HG02981 (cell line): ENCODE measurements around the gene CACNA1E.
"Not testable (repeated sequence)": the region's sequence is repeated elsewhere in the genome, so short reads cannot be mapped to it uniquely, and the experiment has no call there.

ENCODE experiments used
- ATAC-seq: cut with Tn5 transposase; IDR thresholded peaks from one replicate; pipeline ENCODE4 v1.9.1; 2021; ENCODE audit warnings: mild to moderate bottlenecking, moderate library complexity; ENCODE audit not compliant: unreplicated experiment

CACNA1E gene

GRCh38 chr1:181798191-181798926 is 315.0 kb downstream of the CACNA1E start:
- no peak for ATAC-seq

DNA sequence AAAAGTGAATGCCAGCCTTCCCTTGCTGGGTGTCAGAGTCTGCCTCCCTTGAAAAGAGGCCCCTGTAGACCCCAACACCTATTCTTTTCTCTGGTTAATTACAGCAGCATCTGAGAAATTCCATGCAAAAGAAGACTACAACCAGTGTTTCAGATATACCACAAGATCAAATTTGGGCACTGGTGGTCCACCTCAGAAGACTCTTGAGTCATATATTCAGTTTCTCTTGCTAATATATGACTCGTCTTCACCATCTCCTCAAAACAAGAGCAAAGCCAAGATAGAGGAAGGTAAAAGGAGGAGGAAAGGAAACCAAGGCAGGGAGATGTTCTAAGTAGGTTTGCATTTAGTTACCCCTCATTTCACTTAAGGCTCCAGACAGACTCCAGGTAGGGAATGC is 318.3 kb downstream of the CACNA1E start:
- ATAC-seq, result no peak

GRCh38 chr1:181802466-181802865 is 319.1 kb downstream of the CACNA1E start:
- no peak for ATAC-seq

GRCh38 chr1:181803421-181803820 is 320.1 kb downstream of the CACNA1E start:
- no peak for ATAC-seq

DNA sequence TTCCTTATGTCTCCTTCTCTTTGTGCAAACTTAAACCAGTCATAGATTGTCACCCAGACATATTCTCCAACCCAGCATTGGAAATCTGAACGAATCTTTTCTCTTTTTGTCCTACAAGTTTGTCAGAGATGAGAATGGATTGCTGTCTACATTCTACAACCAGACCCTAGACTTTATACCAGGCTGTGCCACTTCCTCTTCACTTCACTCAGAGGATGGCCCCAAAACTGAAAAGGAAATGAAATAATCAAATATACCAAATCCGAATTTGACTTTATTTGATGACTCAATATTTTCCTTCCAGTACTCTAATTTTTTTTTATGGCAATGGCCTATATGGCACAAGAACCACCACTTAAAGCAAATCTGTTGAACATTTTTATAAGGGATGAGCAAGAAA is 321.7 kb downstream of the CACNA1E start:
- no peak for ATAC-seq

DNA sequence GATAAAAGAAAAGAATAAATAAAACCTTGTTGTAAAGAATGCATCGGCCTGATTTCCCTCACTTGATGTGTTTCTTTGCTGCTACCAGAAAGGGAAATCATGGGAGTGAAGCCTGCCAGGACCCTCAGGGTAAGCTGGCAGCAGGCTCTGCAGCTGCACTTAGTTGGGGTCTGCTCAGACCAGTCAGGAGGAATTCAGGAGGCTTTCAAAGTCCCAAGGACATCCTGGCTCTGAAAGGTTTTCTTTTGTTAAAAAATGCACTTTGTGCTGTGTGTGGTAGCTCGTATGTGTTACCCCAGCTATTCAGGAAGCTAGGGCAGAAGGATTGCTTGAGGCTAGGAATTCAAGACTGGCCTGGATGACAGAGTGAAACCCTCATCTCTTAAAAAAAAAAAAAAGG is 323.4 kb downstream of the CACNA1E start:
- no peak for ATAC-seq

- no peak for ATAC-seq
Observed at GRCh38 chr1:181807251-181807650, 323.9 kb downstream of the CACNA1E start.

DNA sequence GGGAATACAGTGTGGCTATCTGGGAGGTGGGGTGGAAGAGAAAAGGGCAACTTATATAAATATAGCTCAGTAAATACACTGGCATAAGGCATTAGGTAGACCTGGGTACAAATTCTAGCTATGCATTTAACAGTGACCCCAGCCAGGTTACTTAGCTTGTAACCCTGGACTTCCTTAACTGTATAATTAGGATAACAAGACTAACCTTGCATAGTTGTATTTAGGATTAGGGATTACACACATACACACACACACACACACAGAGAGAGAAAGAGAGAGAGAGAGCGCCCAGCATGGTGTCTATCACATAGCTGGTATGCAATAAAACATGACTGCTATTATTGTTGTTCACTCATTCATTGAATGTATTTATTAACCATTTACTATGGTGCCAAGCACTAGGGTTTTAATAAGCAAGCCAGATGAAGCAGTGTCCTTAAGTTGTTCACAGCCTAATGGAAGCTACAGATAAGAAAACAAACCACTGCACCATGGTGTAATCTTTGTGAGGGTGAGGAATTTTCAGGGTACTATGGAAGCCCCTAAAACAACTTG is 326.8 kb downstream of the CACNA1E start:
- no peak for ATAC-seq

DNA sequence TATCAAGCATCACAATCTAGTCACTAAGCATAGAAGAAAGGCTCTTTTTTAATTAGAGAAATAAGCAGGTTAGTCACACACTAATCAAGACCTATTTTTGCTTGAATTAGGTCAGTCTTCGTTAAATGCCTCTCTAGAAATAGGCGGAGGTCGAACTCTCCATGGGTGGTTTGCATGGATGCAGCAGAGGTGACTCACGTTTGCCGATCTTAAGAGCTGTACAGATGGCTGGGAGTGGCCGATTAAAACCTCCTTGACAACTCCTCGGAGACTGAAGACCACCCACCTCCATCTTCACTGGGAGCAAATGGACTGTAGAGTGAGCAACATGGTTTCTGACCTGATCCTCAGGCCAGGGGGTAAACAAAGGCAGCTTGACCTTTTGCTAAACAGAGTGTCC is 328.9 kb downstream of the CACNA1E start:
- ATAC-seq, result no peak

- ATAC-seq, result no peak
Observed at GRCh38 chr1:181813266-181813665, 329.9 kb downstream of the CACNA1E start.

GRCh38 chr1:181816608-181817007 is 333.3 kb downstream of the CACNA1E start:
- no peak for ATAC-seq

GRCh38 chr1:181817091-181817490 is 333.8 kb downstream of the CACNA1E start:
- ATAC-seq, result no peak

DNA sequence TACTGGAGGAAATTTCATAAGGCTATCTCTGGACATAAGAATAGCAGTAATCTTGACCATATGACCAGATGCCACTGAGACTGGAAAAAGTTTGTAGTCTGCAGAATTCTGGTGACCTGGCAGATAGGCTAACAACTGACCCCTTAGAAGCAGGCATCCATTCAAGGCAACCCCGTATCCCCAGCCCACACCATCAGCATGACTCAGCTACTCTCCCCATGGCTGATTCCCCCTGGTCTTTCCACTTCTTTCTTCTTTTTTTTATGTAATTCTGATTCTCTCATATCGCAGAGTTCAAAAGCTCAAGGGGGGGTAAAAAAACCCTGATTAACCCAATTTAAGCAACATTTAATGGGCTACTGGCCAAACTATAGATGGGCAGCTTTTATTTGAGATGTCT is 335.1 kb downstream of the CACNA1E start:
- ATAC-seq, result no peak

DNA sequence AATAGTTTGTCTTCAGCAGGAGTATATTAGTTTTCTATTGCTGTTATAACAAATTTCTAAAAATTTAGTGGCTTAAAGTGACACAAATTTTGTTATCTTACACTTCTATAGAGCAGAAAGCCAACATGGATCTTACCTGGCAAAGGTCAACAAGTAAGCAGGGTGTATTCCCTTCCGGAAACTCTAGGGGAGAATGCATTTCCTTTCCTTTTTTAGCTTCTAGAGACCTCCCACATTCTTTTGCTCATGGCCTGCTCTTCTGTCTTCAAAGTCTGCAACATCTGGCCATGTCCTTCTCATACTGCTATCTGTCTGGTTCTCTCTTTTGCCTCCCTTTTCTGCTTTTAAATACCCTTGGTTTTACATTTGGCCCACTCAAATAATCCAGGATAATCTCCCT is 335.6 kb downstream of the CACNA1E start:
- ATAC-seq, result no peak

DNA sequence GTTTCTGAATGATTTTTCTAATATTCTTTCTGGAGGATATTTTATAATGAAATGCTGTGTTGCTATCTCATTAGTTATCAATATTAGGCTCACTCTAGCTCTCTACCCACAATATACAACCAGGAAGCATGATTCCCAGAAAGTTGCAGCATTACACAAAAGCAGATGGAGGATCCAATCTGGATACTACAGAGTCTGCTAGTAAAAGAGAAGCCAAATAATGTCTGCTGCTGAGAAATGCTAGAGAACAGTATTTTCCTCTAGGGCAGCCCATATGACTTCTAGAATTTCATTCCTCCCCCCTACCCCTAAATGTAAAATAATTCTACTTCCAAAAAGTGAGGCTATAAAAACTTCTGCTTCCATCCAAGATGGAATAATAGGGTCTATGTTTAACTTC is 338.4 kb downstream of the CACNA1E start:
- ATAC-seq, result no peak

DNA sequence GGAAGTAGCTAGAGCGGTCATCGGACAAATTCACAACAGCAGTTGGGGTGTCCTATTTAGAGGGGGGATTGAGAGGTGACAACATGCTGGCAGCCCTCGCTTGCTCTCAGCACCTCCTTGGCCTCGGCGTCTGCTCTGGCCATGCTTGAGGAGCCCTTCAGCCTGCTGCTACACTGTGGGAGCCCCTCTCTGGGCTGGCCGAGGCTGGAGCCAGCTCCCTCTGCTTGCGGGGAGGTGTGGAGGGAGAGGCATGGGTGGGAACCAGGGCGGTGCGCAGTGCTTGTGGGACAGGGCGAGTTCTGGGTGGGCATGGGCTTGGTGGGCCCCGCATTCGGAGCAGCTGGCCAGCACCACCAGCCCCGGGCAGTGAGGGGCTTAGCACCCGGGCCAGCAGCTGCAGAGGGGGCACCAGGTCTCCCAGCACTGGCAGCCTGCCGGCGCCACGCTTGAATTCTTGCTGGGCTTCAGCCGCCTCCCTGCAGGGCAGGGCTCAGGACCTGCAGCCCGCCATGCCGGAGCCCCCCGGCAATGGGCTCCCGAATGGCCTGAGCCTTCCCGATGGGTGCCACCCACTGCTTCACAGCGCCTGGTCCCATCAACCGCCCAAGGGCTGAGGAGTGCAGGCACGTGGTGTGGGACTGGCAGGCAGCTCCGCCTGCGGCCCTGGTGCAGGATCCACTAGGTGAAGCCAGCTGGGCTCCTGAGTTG is 349.0 kb downstream of the CACNA1E start:
- not testable (repeated sequence) for ATAC-seq

- no peak for ATAC-seq
Observed at GRCh38 chr1:181846001-181846645, 362.8 kb downstream of the CACNA1E start.

GRCh38 chr1:181846681-181847080 is 363.4 kb downstream of the CACNA1E start:
- ATAC-seq, result no peak

DNA sequence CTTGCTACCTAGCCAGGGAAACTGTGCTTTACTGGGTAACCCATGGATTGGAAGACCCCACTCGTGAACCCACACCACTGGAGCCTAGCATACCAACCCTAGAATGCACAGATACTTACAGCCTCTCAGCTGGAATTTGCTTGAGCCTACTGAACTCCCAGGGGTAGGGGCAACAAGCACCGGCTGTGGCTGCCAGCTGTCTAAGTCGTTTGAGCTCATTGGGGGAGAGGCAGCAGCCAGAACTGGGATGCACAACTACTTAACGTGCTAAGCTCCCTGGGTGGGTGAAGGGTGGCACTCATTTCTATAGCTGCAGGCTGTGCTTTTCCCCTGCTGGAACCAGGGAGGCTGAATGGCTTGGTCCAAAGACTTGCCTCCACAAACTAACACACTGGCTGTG is 365.8 kb downstream of the CACNA1E start:
- no peak for ATAC-seq

- not testable (repeated sequence) for ATAC-seq
Observed at GRCh38 chr1:181854212-181854611, 370.9 kb downstream of the CACNA1E start.

DNA sequence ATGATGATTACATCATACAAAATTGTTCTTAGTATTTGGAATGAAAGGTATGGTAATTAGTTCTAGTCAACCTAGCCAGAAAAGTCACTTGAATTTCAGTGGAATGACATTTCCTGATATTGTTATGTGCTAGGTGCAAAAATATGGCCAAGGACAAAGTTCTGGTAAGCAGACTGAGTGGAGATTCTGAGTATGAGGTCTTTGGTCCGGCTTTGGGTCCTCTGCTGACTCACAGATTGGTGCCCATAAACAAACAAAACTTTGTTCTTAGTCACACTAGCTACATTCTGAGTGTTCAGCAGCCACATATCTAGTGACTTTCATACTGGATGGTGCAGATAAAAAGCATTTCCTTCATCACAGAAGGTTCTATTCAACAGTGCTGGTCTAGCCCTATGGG is 372.1 kb downstream of the CACNA1E start:
- no peak for ATAC-seq
